Cerebellar cortex (tissue), 1 donor: ENCODE data around the gene ADCK1.
"Not testable (repeated sequence)": the region's sequence is repeated elsewhere in the genome, so short reads cannot be mapped to it uniquely, and the experiment has no call there.

ENCODE experiments used
- DNase-seq: peaks from one replicate; pipeline ENCODE4 v3.0.0-alpha.2; 2015; ENCODE audit warnings: low spot score

The ADCK1 gene

GRCh38 chr14:77809011-77809410, 9.1 kb downstream of the ADCK1 start:
- DNase-seq: no peak

DNA sequence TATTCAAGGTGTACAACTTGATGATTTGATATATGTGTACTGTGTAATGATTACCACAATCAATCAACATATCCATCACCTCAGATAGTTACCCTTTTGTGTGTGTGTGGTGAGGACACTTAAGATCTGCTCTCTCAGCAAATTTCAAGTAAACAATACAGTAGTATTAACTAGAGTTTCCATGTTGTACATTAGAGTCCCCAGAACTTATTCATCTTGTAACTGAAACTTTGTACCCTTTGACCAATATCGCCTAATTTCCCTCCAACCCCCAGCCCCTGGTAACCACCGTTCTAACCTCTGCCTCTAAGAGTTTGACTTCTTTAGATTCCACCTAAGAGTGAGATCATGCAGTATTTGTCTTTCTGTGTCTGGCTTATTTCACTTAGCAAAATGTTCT, 12.1 kb downstream of the ADCK1 start:
- DNase-seq: no peak

GRCh38 chr14:77812682-77813081, 12.8 kb downstream of the ADCK1 start:
- not testable (repeated sequence) for DNase-seq

DNA sequence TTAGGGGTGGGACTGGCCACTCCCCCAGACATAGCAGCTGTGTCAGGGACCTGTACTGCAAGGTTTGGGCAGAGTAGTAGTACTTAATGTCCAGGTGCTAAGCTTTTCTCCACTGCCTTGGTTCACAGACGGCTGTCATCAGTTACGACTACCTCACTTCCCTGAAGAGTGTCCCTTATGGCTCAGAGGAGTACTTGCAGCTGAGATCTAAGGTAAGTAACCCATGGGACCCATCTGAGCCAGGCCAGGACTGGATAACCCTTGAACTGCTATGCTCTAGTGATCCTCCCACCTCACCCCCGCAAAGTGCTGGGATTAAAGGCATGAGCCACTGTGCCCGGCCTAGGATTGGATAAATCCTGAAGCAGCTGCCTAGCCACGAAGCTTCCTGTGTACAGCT, 22.4 kb downstream of the ADCK1 start:
- DNase-seq: no peak

GRCh38 chr14:77822741-77823140, 22.8 kb downstream of the ADCK1 start:
- no peak for DNase-seq

- no peak for DNase-seq
These were observed 23.5 kb downstream of the ADCK1 start for GRCh38 chr14:77823378-77823777.

GRCh38 chr14:77825895-77826519, 26.1 kb downstream of the ADCK1 start:
- DNase-seq: no peak

DNA sequence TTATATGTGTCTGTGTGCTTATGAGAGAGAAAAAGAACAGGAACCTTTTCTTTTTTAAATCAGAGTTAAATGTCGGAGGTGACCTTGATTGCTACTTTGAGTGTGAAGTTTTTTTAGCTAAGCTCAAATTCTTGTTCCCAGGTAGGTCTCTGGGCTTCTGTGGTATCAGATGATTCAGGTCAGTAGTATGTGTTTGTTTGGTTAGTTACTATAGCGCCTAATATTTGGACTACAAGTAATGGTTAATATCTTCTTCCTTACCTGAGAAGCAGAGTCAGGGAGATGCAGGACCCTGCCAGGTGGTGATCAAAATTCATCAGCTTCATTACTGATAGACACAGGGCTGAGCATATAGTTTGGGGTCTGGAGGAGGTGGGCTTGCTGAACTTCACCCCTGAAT, 30.8 kb downstream of the ADCK1 start:
- DNase-seq: no peak

- no peak for DNase-seq
These were observed 32.4 kb downstream of the ADCK1 start for GRCh38 chr14:77832297-77832696.

DNA sequence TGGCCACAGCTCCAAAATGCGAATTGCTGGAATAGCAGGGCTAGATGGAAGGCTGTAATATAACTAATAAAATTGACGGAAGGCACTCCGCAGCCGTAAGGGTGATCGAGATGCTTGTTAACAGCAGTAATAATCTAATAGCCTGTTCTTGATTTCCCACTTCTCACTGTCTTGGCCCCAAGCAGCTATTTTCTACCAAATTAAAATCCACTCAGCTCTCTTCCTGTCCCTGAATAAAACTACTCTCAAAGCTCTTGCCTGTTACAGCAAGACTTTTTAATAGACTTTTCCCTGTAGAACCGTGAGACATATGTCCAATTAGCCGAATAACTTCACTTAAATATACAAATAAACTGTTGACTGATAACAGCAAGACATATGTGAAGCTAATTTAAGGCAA, 38.0 kb downstream of the ADCK1 start:
- no peak for DNase-seq

DNA sequence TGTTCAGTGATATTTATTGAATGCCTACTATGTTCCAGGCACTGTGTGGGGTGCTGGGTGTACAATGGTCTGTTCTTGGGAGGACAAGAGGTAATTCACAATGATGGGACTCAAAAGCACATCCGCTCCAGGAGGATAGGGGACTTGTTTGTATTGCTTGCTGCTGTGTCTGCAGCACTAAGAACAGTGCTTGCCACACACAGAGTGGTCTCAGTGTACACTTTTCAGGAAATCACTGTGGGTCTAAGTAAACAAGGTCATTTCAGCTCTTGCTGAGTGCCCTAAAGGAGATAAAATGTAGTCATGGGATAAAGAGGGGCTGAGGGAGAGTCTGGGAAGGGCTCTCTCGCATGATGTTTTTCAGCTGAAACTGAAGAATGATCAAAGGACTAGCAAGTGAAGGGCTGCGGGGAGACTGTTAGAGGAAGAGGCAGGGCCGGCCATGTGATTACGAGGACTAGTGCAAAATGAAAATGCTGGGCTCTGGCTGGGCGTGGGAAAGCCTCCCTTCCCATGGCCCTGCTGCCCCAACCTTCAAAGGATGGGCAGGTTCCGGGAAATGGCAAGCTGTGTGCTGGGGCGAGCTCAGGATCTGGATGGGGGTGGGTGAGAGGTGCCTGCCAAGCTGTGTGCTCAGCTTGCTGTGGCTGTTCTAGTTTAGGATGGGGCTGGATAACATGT, 39.1 kb downstream of the ADCK1 start:
- DNase-seq: no peak

- DNase-seq: no peak
These were observed 43.3 kb downstream of the ADCK1 start for GRCh38 chr14:77843195-77843594.

DNA sequence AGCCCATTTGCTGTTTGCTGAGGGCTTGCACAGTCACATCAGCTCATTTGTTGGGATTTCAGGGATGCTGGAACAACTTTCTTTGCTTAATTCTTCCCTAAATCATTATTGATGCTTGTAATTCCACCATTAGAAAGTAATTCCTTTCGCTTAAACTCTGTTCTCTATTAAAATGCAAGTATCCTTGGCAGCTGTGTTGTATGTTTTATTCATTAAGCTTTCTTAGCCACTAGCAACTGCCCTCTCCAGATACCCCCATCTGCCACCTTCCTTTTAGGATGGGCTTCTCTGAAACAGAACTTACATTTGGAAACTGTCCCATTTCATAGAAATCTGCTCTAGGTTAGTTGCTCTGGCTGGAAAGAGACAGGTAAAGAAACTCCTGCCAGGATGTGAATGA, 43.7 kb downstream of the ADCK1 start:
- DNase-seq: no peak

- DNase-seq: no peak
These were observed 44.9 kb downstream of the ADCK1 start for GRCh38 chr14:77844802-77845201.

- DNase-seq: no peak
These were observed 48.1 kb downstream of the ADCK1 start for GRCh38 chr14:77848031-77848430.

DNA sequence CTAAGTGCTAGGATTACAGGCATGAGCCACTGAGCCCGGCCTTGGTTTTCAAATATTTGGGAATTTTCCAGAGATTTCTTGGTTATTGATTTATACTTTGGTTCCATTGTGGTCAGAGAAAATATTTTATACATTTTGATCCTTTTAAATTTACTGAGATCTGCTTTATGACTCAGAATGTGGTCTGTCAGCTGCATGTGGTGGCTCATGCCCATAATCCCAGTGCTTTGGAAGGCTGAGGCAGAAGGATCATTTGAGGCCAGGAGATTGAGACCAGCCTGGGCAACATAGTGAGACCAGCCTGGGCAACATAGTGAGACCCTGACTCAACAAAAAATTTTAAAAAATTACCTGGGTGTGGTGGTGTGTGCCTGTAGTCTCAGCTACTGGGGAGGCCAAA, 49.8 kb downstream of the ADCK1 start:
- DNase-seq: no peak

DNA sequence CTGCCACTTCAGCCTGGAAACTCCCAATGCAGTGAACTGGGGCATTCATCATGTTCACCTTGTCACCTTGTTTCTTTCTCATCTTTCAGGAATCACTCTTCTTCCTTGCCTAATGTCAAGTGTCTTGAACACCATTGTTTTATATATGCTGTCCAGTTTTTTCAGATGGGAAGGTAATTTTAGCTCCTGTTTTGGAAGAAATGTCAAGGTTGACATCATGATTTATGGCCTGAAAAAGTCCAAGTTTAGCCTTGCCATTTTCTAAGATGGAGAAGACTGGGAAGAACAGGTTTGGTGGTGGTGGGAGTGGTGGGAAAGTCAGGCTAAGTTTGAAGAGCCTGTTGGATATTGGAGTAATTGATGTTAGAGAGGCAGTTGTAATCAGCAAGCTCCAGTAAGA, 54.0 kb downstream of the ADCK1 start:
- no peak for DNase-seq

DNA sequence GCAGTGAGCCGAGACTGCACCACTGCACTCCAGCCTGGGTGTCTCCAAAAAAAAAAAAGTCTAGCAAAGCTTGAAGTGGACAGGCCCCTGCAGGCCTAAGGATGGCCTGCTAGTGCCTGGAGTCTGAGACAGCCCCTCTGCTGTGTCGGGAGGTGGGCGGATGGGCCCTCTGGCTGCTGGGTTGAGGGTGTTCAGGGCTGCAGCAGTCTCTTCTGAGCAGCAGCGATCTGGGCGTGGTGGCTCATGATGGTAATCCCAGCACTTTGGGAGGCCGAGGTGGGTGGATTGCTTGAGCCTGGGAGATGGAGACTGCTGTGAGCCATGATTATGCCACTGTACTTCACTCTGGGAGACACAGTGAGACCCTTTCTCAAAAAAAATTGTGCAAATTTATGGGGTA, 57.0 kb downstream of the ADCK1 start:
- DNase-seq: no peak

- no peak for DNase-seq
These were observed 60.1 kb downstream of the ADCK1 start for GRCh38 chr14:77859934-77860570.

- no peak for DNase-seq
These were observed 61.3 kb downstream of the ADCK1 start for GRCh38 chr14:77861201-77861600.

DNA sequence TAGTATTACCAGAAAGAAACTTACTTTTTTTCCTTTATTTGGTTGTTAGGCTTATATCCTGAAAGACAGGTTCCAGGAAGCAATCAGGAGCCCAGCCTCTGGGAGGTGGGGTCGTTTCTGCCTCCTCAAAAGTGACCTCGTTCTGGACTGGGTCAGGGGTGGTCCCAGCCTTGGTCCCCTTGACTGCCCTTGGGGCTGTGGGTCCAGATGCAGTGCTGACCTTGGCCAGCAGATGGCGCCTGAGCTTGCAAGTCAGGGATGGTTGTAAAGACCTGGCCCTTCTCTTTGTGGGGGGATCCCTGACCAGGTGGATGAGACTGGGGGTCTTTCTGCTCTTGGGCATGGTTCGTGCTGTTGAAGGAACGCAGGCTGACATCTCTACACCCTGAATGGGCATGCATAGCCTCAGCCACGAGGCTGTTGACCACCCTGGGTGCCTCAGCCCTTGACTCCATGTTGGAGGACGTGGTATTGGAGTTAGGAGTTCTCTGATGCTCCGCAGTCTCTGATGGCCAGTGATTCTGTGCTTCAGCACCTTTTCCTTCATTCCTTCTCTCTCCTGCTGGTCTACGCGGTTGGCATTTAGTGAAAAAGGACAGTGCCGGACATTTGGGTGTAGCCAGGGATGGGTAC, 62.4 kb downstream of the ADCK1 start:
- DNase-seq: peak; percentile 66

DNA sequence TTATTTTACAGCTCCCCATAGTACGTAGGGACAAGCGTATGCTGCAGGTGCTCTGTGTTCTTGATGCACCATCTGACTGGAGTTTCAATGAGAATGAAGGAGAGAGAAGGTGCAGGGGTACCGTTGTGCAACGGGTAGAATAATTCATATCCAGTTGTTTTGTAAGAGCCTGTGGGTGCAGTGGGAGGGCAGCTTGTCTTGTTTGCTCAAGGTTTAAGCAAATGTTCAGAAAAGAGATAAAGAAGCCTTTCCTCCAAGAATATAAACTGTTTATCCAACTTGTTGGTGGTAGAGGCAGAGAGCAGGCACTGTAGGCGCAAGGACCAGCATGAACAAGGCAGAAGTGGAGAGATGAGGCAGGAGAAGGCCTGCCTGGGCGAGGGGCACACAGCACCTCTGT, 64.2 kb downstream of the ADCK1 start:
- DNase-seq: no peak

- DNase-seq: no peak
These were observed 64.7 kb downstream of the ADCK1 start for GRCh38 chr14:77864580-77864979.
